GM21390 (cell line): Measurements from ENCODE around the gene JARID2.

Source experiments
- ATAC-seq: cut with Tn5 transposase; IDR thresholded peaks from one replicate; pipeline ENCODE4 v1.9.1; 2021; ENCODE audit not compliant: unreplicated experiment

The JARID2 gene

GRCh38 chr6:15555101-15556038 lies 309.5 kb downstream of the JARID2 start:
- no peak for ATAC-seq

- ATAC-seq: no peak
Measured at GRCh38 chr6:15556711-15557110, 310.8 kb downstream of the JARID2 start.

- ATAC-seq: no peak
Measured at GRCh38 chr6:15557174-15557573, 311.3 kb downstream of the JARID2 start.

- ATAC-seq: no peak
Measured at GRCh38 chr6:15560713-15561112, 314.8 kb downstream of the JARID2 start.

- ATAC-seq: no peak
Measured at GRCh38 chr6:15561447-15562199, 315.8 kb downstream of the JARID2 start.

- no peak for ATAC-seq
Measured at GRCh38 chr6:15562977-15563376, 317.1 kb downstream of the JARID2 start.

- no peak for ATAC-seq
Measured at GRCh38 chr6:15569035-15569995, 323.4 kb downstream of the JARID2 start.

GRCh38 chr6:15570171-15570570 lies 324.3 kb downstream of the JARID2 start:
- no peak for ATAC-seq
